LNCaP clone FGC (cell line): Measurements from ENCODE around the gene STK10.

ENCODE experiments used
- DNase-seq: peaks from one replicate; pipeline ENCODE4 v3.0.0-alpha.2; 2011; ENCODE audit warnings: low read depth
- H3K4me3 ChIP-seq: 2 replicates; pipeline ENCODE4 v1.5.1; 2011; ENCODE audit warnings: mild to moderate bottlenecking, low read depth, low read length, control low read depth
- CTCF ChIP-seq: IDR thresholded peaks from 2 replicates; pipeline ENCODE4 v1.5.1; 2012; ENCODE audit warnings: mild to moderate bottlenecking; ENCODE audit not compliant: control insufficient read depth, insufficient read depth; ENCODE audit errors: extremely low read depth

Gene STK10

GRCh38 chr5:172095368-172096206, 92.4 kb downstream of the STK10 start:
- DNase-seq: no peak
- H3K4me3 ChIP-seq: no peak overlapping the region

GRCh38 chr5:172093965-172094364, 94.1 kb downstream of the STK10 start:
- no peak for TF ChIP-seq CTCF
- no peak for DNase-seq
- H3K4me3 ChIP-seq: no peak overlapping the region

More at GRCh38 chr5:172095368-172096206, 92.4 kb downstream of the STK10 start:
- TF ChIP-seq CTCF: no peak

GRCh38 chr5:172093559-172093958, 94.5 kb downstream of the STK10 start:
- H3K4me3 ChIP-seq: no peak overlapping the region
- TF ChIP-seq CTCF: no peak
- no peak for DNase-seq

- no peak overlapping the region for H3K4me3 ChIP-seq
- DNase-seq: no peak
- no peak for TF ChIP-seq CTCF
Measured at GRCh38 chr5:172091956-172092732, 95.9 kb downstream of the STK10 start.

- DNase-seq: no peak
- H3K4me3 ChIP-seq: no peak overlapping the region
- no peak for TF ChIP-seq CTCF
Measured at GRCh38 chr5:172090976-172091547, 97.0 kb downstream of the STK10 start.

GRCh38 chr5:172089298-172090117, 98.5 kb downstream of the STK10 start:
- no peak for DNase-seq
- no peak for TF ChIP-seq CTCF
- no peak overlapping the region for H3K4me3 ChIP-seq
